Measurements from ENCODE around the gene PLCB1. TPM values are rescaled to one million over a fixed set of nuclear protein-coding genes. Genes with fewer than 3 reads are reported as not detected.

The PLCB1 gene
- total and polyA plus RNA-seq, 2 experiments from 2014 or later: 14.9 to 20.7 TPM

DNA sequence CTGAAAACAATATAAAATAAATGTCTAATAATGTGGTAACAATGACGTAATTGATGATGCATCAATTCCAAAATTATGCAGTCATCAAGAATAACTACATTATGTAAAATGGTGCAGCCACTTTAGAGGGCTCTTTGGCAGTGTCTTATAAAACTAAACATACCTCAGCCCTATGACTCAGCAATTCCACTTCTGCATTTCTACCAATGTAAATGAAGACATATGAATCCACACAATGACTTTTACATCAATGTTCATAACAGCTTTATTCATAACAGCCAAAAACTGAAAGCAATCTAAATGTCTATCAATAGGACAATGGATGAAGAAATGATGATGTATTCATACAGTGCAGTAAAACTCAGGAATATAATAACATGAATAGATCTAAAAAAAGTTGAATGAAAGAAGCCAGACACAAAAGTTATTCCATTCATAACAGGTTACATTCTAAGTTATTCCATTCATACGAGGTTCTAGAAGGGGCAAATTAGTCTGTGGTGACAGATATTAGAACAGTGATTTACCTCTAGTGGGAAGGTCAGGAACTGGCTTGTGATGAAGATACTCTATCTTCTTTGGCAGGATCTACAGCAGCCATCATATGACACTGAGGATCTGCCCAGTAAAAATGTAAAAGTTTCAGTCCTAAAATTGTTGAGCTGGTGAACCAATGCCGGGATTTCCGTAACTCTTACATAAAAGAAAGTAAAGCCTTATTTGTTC is 396.1 kb downstream of the PLCB1 start:
- Histone ChIP-seq H3F3A (replicated peaks; ENCODE audit: low read depth) (no peaks in the 10 kb centered on the region), H3K9me2 (ENCODE audit: insufficient read depth) (no peaks in the 10 kb centered on the region), H3K27me3 (ENCODE audit: insufficient read depth) (no peaks in the 10 kb centered on the region), H3K36me3 (ENCODE audit: insufficient read depth) (no peaks in the 10 kb centered on the region), H4K20me1 (replicated peaks; ENCODE audit: insufficient read depth) (no peaks in the 10 kb centered on the region), H3K4me3 (no peak overlapping the region), H3K4me1 (ENCODE audit: insufficient read depth) (peaks cover 13% of the 10 kb centered on the region), H3K27ac (ENCODE audit: low read depth) (no peak overlapping the region), H3K4me2 (no peak overlapping the region), H2AFZ (no peak overlapping the region), H3K79me2 (replicated peaks; ENCODE audit: insufficient read depth) (no peaks in the 10 kb centered on the region)
- Mint-ChIP-seq H3K27ac (no peak overlapping the region), H3K4me3 (no peak overlapping the region), H3K4me1 (peaks cover 12% of the 10 kb centered on the region), H3K9me3 (no peaks in the 10 kb centered on the region), H3K36me3 (ENCODE audit: low read depth) (no peaks in the 10 kb centered on the region), H3K27me3 (ENCODE audit: insufficient read depth, low read depth, poor library complexity) (no peaks in the 10 kb centered on the region)
- TF ChIP-seq EZH2 (IDR thresholded peaks at IDR 0.05; ENCODE audit: low read depth, unreplicated experiment): no peak
- TF ChIP-seq STAT1 (IDR thresholded peaks at IDR 0.05; ENCODE audit: unreplicated experiment): no peak
- TF ChIP-seq ZNF331 (CRISPR knock-in tag; IDR thresholded peaks at IDR 0.05; ENCODE audit: low read depth): no peak
- TF ChIP-seq NANOG (IDR thresholded peaks at IDR 0.05; ENCODE audit: borderline replicate concordance): no peak
- TF ChIP-seq POLR2AphosphoS5 (IDR thresholded peaks at IDR 0.05; ENCODE audit: low read depth): no peak
- no peak for TF ChIP-seq ZNF114 (CRISPR knock-in tag; IDR thresholded peaks at IDR 0.05)
- no peak for TF ChIP-seq JUNB (IDR thresholded peaks at IDR 0.05; ENCODE audit: unreplicated experiment)
- no peak for TF ChIP-seq CTCF (conservative IDR thresholded peaks at IDR 0.05; ENCODE audit: low read depth in 2 of 2)
- TF ChIP-seq ZNF462 (CRISPR knock-in tag; IDR thresholded peaks at IDR 0.05): no peak
- TF ChIP-seq ETS1 (IDR thresholded peaks at IDR 0.05): no peak
- TF ChIP-seq EZH2phosphoT487 (IDR thresholded peaks at IDR 0.05; ENCODE audit: unreplicated experiment): no peak
- TF ChIP-seq REST (IDR thresholded peaks at IDR 0.05; ENCODE audit: unreplicated experiment): no peak
- TF ChIP-seq CREB1 (CRISPR knock-in tag; IDR thresholded peaks at IDR 0.05; ENCODE audit: low read depth): no peak
- no peak for ATAC-seq
- DNase-seq (ENCODE audit: low spot score): no peak
